IPS-15b (cell line): ENCODE data around the gene SAA4.
"Not testable (repeated sequence)": the region's sequence is repeated elsewhere in the genome, so short reads cannot be mapped to it uniquely, and the experiment has no call there.

ENCODE experiments used
- H3K27me3 ChIP-seq: one replicate; pipeline ENCODE4 v1.6.1; 2013; ENCODE audit warnings: low read length; ENCODE audit not compliant: control insufficient read depth, insufficient read depth
- H3K36me3 ChIP-seq: one replicate; pipeline ENCODE4 v1.6.1; 2013; ENCODE audit warnings: low read length; ENCODE audit not compliant: control insufficient read depth, insufficient read depth
- H3K4me1 ChIP-seq: one replicate; pipeline ENCODE4 v1.6.1; 2013; ENCODE audit warnings: mild to moderate bottlenecking, low read length; ENCODE audit not compliant: control insufficient read depth, insufficient read depth
- H3K4me3 ChIP-seq: one replicate; pipeline ENCODE4 v1.5.1; 2013; ENCODE audit warnings: low read depth, low read length
- H3K9ac ChIP-seq: one replicate; pipeline ENCODE4 v1.6.1; 2013; ENCODE audit warnings: low read depth, mild to moderate bottlenecking, low read length
- H3K9me3 ChIP-seq: one replicate; pipeline ENCODE4 v1.6.1; 2013; ENCODE audit warnings: mild to moderate bottlenecking, low read length; ENCODE audit not compliant: control insufficient read depth, insufficient read depth

The SAA4 gene, protein sequence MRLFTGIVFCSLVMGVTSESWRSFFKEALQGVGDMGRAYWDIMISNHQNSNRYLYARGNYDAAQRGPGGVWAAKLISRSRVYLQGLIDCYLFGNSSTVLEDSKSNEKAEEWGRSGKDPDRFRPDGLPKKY

GRCh38 chr11:18236664-18237356, at the start of gene SAA4:
Gene SAA4 (minus strand): TSS chr11:18236802. CDS start chr11:18235926, 876 bp downstream.
- Histone ChIP-seq H3K4me1 (no peaks in the 10 kb centered on the region), H3K27me3 (peaks cover 2% of the 10 kb centered on the region), H3K4me3 (no peak within 1 kb of the TSS), H3K9ac (no peak within 1 kb of the TSS), H3K36me3 (no peaks in the 10 kb centered on the region), H3K9me3 (no peaks in the 10 kb centered on the region)

DNA sequence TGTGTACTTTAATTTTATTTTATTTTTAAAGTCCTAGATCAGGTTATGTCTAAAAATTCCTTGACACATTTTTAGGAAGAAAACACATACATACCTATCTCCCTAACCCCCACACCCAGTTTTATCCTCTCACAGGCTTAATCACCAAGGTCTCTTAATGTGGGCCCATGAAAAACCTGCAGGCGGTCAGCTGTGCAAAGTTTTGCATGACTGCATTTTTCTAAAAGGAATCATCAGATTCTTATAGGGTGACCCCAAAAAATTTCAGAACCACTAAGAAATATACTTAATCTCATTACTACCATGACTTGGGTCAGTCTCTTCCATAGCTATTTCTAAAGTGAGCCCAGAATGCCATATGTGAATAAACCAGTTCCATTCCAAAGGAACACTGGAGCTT, 49.2 kb upstream of the SAA4 start:
- no peaks in the 10 kb centered on the region for H3K4me1 ChIP-seq
- no peaks in the 10 kb centered on the region for H3K9me3 ChIP-seq
- H3K27me3 ChIP-seq: no peaks in the 10 kb centered on the region
- no peak overlapping the region for H3K9ac ChIP-seq
- H3K36me3 ChIP-seq: peaks cover 42% of the 10 kb centered on the region
- H3K4me3 ChIP-seq: no peak overlapping the region

- no peaks in the 10 kb centered on the region for H3K27me3 ChIP-seq
- no peaks in the 10 kb centered on the region for H3K9me3 ChIP-seq
- H3K4me1 ChIP-seq: no peaks in the 10 kb centered on the region
- H3K9ac ChIP-seq: no peak overlapping the region
- H3K4me3 ChIP-seq: no peak overlapping the region
- H3K36me3 ChIP-seq: peaks cover 34% of the 10 kb centered on the region
These were observed 46.0 kb upstream of the SAA4 start for GRCh38 chr11:18282626-18283025.

DNA sequence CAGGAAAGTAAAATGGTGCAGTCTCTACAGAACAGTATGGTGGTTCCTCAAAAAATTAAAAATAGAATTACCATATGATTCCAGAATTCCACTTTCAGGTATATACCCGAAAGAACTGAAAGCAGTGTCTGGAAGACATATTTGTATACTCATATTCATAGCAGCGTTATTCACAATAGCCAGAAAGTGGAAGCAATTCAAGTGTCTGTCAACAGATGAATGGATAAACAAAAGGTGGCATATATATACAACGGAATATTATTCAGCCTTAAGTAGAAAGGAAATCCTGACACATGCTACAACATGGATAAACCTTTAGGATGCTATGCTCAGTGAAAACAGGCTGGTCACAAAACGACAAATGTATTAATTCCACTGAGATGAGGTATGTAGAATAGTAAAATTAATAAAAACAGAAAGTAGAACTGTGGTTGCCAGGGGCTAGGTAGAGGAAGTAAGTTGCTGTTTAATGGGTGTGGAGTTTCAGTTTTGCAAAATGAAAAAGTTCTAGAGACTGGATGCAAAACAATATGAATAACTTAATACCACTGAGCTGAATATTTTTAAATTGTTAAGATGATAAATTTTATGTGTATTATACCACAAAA, 43.9 kb upstream of the SAA4 start:
- Histone ChIP-seq H3K4me1 (no peaks in the 10 kb centered on the region), H3K27me3 (no peaks in the 10 kb centered on the region), H3K9me3 (no peaks in the 10 kb centered on the region), H3K9ac (no peak overlapping the region), H3K4me3 (no peak overlapping the region), H3K36me3 (peaks cover 27% of the 10 kb centered on the region)

GRCh38 chr11:18277565-18278271, 41.1 kb upstream of the SAA4 start:
- Histone ChIP-seq H3K9me3 (no peaks in the 10 kb centered on the region), H3K36me3 (peaks cover 20% of the 10 kb centered on the region), H3K27me3 (no peaks in the 10 kb centered on the region), H3K4me1 (no peaks in the 10 kb centered on the region), H3K9ac (no peak overlapping the region), H3K4me3 (no peak overlapping the region)

DNA sequence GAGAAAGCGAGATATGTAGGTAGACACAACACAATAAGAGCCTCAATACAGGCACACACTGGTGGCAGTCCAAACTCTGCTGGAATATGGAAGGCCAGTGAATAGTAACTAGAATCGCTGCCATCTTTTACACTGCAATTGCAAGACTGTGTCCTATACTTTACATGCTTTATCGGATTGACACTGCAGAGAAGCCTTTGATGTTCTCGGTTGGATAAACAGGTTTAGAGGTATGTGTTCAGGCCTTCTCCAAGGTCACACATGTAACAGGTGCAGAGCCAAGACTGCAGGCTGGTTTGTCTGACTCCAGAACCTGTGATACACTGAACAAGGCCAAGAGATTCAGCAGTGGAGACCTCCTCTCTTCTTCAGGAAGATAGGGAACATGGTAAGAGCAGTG, 34.6 kb upstream of the SAA4 start:
- Histone ChIP-seq H3K9me3 (no peaks in the 10 kb centered on the region), H3K4me1 (no peaks in the 10 kb centered on the region), H3K4me3 (no peak overlapping the region), H3K27me3 (no peaks in the 10 kb centered on the region), H3K9ac (no peak overlapping the region), H3K36me3 (no peaks in the 10 kb centered on the region)

DNA sequence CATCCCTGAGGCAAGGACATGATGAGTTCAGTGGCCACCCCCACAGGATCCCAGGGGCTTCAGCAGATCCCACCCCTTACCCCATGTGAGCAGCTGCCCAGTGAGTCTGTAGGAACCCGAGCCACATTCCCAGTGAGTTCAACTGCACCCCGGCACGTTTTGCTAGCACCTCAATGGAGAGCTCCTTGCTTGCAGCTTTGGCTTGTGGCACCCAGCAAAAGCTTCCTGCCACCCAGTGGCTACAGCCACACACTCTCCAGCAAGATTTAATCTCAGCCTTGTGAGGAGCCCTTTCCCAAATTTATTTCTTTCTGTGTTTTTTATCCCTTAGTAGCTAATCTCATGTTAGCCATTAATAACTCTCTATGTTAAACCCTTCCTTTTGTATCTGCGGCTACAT, 33.5 kb upstream of the SAA4 start:
- H3K9me3 ChIP-seq: no peaks in the 10 kb centered on the region
- no peak overlapping the region for H3K4me3 ChIP-seq
- H3K36me3 ChIP-seq: no peaks in the 10 kb centered on the region
- no peaks in the 10 kb centered on the region for H3K4me1 ChIP-seq
- H3K27me3 ChIP-seq: no peaks in the 10 kb centered on the region
- no peak overlapping the region for H3K9ac ChIP-seq

DNA sequence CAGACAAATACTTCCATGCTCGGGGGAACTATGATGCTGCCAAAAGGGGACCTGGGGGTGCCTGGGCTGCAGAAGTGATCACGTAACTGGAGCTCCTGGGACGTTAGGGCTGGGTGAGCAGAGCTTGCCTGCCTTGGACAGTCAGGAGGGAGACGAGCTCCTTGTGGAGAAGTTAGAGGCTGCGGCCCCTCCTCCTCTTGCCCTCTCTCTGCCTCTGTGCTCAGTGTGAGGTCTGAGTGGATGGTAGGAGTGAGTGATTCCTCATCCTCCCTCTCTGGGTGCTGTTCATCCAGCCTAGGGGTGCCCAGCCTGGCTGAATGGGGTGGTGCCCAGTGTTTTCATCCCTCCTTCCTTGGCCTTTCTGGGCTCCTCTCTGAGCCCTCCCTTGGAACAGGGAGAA, 32.6 kb upstream of the SAA4 start:
- H3K27me3 ChIP-seq, H3K4me3 ChIP-seq, H3K9me3 ChIP-seq, H3K4me1 ChIP-seq, H3K36me3 ChIP-seq, H3K9ac ChIP-seq: not testable (repeated sequence)

DNA sequence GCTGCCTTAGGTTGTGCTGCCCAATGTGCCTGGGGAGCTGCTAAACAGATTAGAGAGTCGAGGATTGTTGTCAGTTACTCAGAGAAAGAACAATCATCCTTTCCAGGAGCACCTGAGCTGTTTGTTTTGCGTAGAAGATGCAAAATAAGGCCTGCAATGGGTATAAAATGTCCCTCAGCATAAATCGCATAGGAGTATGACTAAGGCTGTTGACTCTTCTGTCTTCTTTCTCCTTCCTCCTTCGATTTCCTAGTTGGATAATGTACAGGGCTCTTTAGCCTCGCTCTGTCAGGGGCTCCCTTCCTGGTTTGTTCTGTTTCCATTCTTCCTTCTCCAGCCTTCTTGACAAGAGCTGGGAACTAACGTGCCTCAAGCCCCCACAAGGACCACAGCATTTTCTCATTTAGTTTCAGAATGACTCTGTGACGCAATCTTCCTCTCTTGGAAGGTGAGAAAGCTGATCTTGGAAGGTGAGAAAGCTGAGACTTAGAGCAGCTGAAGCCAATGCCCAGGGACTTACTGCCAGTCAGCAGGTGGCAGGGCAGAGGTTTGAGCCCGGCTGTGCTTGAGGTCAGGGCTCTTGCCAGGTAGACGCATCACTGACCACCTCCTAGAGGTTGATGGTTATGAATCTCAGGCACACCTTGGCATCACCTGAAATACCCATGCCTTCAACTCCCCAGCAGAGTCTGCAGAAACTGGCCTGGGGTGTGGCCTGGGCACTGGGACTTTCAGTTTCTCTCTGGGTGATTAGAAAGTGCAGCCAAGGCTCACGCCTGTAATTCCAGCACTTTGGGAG, 30.9 kb upstream of the SAA4 start:
- not testable (repeated sequence) for H3K36me3 ChIP-seq, H3K4me1 ChIP-seq, H3K27me3 ChIP-seq, H3K9me3 ChIP-seq, H3K4me3 ChIP-seq, H3K9ac ChIP-seq

- Histone ChIP-seq H3K9me3 (no peaks in the 10 kb centered on the region), H3K27me3 (peaks cover 3% of the 10 kb centered on the region), H3K4me3 (no peak within 1 kb of the TSS), H3K4me1 (no peaks in the 10 kb centered on the region), H3K36me3 (no peaks in the 10 kb centered on the region), H3K9ac (no peak within 1 kb of the TSS)
These were observed 29.3 kb upstream of the SAA4 start, which contains the start of gene SAA1 for GRCh38 chr11:18265949-18266348. Gene SAA1 (plus strand): TSS chr11:18266264. CDS start chr11:18266888, 624 bp downstream.
